GM12892 (cell line): ENCODE results near the gene LIN7A.

Source experiments
- POLR2A ChIP-seq: IDR thresholded peaks from 2 replicates; pipeline ENCODE4 v1.6.1; 2011; ENCODE audit warnings: low read depth, low read length, control low read depth
- POLR2AphosphoS5 ChIP-seq: IDR thresholded peaks from 2 replicates; pipeline ENCODE4 v1.6.1; 2011; ENCODE audit warnings: low read depth, low read length, control low read depth
- TAF1 ChIP-seq: IDR thresholded peaks from 2 replicates; pipeline ENCODE4 v1.6.1; 2011; ENCODE audit warnings: low read depth, mild to moderate bottlenecking, control low read depth, low read length, borderline replicate concordance

GRCh38 chr12:80830533-80831088 lies 107.1 kb downstream of the LIN7A start:
- TF ChIP-seq POLR2A (no peak), TAF1 (no peak), POLR2AphosphoS5 (no peak)
